KMS-11 (cell line): ENCODE data around the gene WASL.

ENCODE experiments used
- H2AFZ ChIP-seq: fragments of 200-600 bp; sonication (generic); 2 replicates; pipeline ENCODE4 v1.6.1; 2016; ENCODE audit warnings: antibody characterized with exemption, mixed run types, low read depth
- H3K27ac ChIP-seq: fragments of 200-600 bp; sonication (generic); 2 replicates; pipeline ENCODE4 v1.6.1; 2016; ENCODE audit warnings: mild to moderate bottlenecking, mixed run types
- H3K27me3 ChIP-seq: fragments of 200-600 bp; sonication (generic); 2 replicates; pipeline ENCODE4 v1.6.1; 2017; ENCODE audit warnings: mild to moderate bottlenecking, low read depth, mixed run types, moderate library complexity; ENCODE audit not compliant: insufficient read depth
- H3K36me3 ChIP-seq: fragments of 200-600 bp; sonication (generic); 2 replicates; pipeline ENCODE4 v1.6.1; 2017; ENCODE audit warnings: mild to moderate bottlenecking, mixed run types; ENCODE audit not compliant: insufficient read depth
- H3K4me1 ChIP-seq: fragments of 200-600 bp; sonication (generic); 2 replicates; pipeline ENCODE4 v1.6.1; 2016; ENCODE audit warnings: mild to moderate bottlenecking, low read depth, mixed run types; ENCODE audit not compliant: poor library complexity, severe bottlenecking
- H3K4me2 ChIP-seq: fragments of 200-600 bp; sonication (generic); 2 replicates; pipeline ENCODE4 v1.7.0; 2016; ENCODE audit warnings: mild to moderate bottlenecking, mixed run types
- H3K4me3 ChIP-seq: fragments of 200-600 bp; sonication (generic); IDR thresholded peaks from 2 replicates; pipeline ENCODE4 v1.6.1; 2017; ENCODE audit warnings: low read depth, low read length, mixed read lengths; ENCODE audit not compliant: insufficient read depth
- H3K79me2 ChIP-seq: fragments of 200-600 bp; sonication (generic); 2 replicates; pipeline ENCODE4 v1.6.1; 2016; ENCODE audit warnings: low read depth, mixed run types; ENCODE audit not compliant: insufficient read depth
- H3K9ac ChIP-seq: fragments of 200-600 bp; sonication (generic); 2 replicates; pipeline ENCODE4 v1.6.1; 2016; ENCODE audit warnings: mild to moderate bottlenecking, mixed run types
- H4K20me1 ChIP-seq: fragments of 200-600 bp; sonication (generic); 2 replicates; pipeline ENCODE4 v1.6.1; 2016; ENCODE audit warnings: mild to moderate bottlenecking, mixed run types; ENCODE audit not compliant: insufficient read depth
- CTCF ChIP-seq: fragments of 200-600 bp; sonication (generic); conservative IDR thresholded peaks from 2 replicates; pipeline ENCODE4 v1.6.1; 2017; ENCODE audit warnings: low read depth, mild to moderate bottlenecking, antibody characterized with exemption, low read length, moderate library complexity, mixed read lengths

Gene WASL

DNA sequence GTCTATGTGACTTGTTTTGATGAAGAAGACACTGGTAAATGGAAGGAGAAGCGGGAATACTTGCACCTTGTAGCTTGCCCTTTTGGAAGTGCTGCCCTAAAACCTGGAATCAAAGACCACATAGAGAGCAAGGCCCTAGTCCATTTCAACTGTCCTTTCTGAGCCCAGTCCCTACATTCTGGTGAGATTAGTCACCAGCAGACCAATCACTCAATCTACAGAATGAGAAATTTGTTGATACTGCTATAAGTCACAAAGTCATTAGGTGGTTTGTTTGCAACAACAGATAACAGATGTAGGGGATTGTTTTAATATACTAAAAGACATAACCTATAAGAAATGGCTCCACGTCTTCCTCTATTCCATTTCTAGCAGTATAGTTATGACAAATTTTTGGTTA, 33.6 kb downstream of the WASL start:
- Histone ChIP-seq H3K9ac (no peak overlapping the region), H3K79me2 (peaks cover 27% of the 10 kb centered on the region; the same call in 1 of the 2 replicates), H3K27me3 (no peaks in the 10 kb centered on the region), H4K20me1 (peaks cover 19% of the 10 kb centered on the region; the same call in 1 of the 2 replicates), H3K4me1 (peaks cover 25% of the 10 kb centered on the region), H3K36me3 (no peaks in the 10 kb centered on the region), H3K4me3 (no peak overlapping the region), H3K27ac (no peak overlapping the region), H2AFZ (no peak overlapping the region), H3K4me2 (no peak overlapping the region)
- no peak for TF ChIP-seq CTCF

- no peak for TF ChIP-seq CTCF
- no peaks in the 10 kb centered on the region for H3K27me3 ChIP-seq
Observed at GRCh38 chr7:123714296-123715080, 34.3 kb downstream of the WASL start.

DNA sequence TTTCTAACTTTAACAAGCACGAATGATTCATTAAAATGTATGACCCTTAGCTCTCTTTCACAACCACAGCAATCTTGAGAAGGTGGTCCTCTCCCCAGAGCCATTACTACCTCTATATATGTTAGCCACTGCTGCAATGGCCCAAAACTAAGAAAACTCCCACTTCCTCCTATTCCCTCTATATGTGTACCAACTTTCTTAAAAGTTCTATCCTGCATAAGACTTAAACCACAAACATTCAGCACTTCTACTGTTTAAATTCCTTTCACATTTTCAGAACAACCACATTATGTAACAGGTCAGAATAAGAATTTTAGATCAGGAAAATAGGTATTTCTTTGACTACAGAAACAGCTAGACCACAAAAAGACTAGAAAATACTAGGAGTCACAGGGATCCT, 36.2 kb downstream of the WASL start:
- TF ChIP-seq CTCF = no peak
- Histone ChIP-seq H3K4me3 (no peak overlapping the region), H2AFZ (no peak overlapping the region), H4K20me1 (0 out of 2 replicates have a peak, but pooled peaks cover 15% of the 10 kb centered on the region), H3K27ac (no peak overlapping the region), H3K36me3 (no peaks in the 10 kb centered on the region; the same call in 1 of the 2 replicates), H3K79me2 (peaks cover 7% of the 10 kb centered on the region; the same call in 1 of the 2 replicates), H3K4me1 (peaks cover 29% of the 10 kb centered on the region), H3K27me3 (no peaks in the 10 kb centered on the region), H3K9ac (no peak overlapping the region), H3K4me2 (peak overlapping the region; percentile 18)

More at GRCh38 chr7:123714296-123715080, 34.3 kb downstream of the WASL start:
- peaks cover 25% of the 10 kb centered on the region for H3K4me1 ChIP-seq
- no peak overlapping the region for H3K4me3 ChIP-seq
- no peak overlapping the region for H2AFZ ChIP-seq
- peaks cover 20% of the 10 kb centered on the region; the same call in 1 of the 2 replicates for H3K79me2 ChIP-seq
- no peak overlapping the region for H3K27ac ChIP-seq
- 0 out of 2 replicates have a peak, but pooled peaks cover 15% of the 10 kb centered on the region for H4K20me1 ChIP-seq
- H3K9ac ChIP-seq = no peak overlapping the region
- no peak overlapping the region for H3K4me2 ChIP-seq
- H3K36me3 ChIP-seq = no peaks in the 10 kb centered on the region

GRCh38 chr7:123711832-123712293, 36.9 kb downstream of the WASL start:
- Histone ChIP-seq H3K79me2 (peaks cover under 1% of the 10 kb centered on the region; the same call in 1 of the 2 replicates), H3K27me3 (no peaks in the 10 kb centered on the region), H3K36me3 (no peaks in the 10 kb centered on the region; the same call in 1 of the 2 replicates), H3K4me3 (no peak overlapping the region), H3K4me1 (peaks cover 29% of the 10 kb centered on the region), H3K9ac (no peak overlapping the region), H3K27ac (no peak overlapping the region), H3K4me2 (peak overlapping the region; percentile 18), H2AFZ (no peak overlapping the region), H4K20me1 (0 out of 2 replicates have a peak, but pooled peaks cover 15% of the 10 kb centered on the region)
- no peak for TF ChIP-seq CTCF
